VCaP (cell line): Measurements from ENCODE around the gene VGLL4.

Experiments used
- H3K27ac ChIP-seq: fragments of 450-650 bp; 2 replicates; pipeline ENCODE4 v1.5.1; 2017
- TF ChIP-seq, protein P1 (sequence below): fragments of 450-650 bp; conservative IDR thresholded peaks from 2 replicates; pipeline ENCODE4 v1.5.1; 2017; ENCODE audit warnings: mild to moderate bottlenecking, moderate library complexity

The VGLL4 gene

DNA sequence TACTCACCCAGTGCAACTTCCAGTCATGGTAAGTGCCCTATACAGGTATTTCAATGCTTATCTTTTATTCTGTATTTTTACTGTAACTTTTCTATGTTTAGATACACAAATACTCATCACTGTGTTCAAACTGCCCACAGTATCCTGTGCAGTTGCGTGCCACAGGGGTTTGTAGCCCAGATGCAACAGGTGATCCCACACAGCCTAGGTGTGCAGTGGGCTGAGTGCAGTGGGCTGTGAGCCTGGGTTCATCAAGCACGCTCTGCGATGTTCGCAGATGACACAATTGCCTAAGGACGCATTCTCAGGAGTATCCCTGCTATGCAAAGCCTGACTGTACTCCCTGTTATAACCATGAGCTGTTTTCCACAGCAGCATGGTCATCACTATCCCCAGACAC lies 36.2 kb upstream of the VGLL4 start:
- no peak overlapping the region for H3K27ac ChIP-seq
- TF ChIP-seq, protein P1, sequence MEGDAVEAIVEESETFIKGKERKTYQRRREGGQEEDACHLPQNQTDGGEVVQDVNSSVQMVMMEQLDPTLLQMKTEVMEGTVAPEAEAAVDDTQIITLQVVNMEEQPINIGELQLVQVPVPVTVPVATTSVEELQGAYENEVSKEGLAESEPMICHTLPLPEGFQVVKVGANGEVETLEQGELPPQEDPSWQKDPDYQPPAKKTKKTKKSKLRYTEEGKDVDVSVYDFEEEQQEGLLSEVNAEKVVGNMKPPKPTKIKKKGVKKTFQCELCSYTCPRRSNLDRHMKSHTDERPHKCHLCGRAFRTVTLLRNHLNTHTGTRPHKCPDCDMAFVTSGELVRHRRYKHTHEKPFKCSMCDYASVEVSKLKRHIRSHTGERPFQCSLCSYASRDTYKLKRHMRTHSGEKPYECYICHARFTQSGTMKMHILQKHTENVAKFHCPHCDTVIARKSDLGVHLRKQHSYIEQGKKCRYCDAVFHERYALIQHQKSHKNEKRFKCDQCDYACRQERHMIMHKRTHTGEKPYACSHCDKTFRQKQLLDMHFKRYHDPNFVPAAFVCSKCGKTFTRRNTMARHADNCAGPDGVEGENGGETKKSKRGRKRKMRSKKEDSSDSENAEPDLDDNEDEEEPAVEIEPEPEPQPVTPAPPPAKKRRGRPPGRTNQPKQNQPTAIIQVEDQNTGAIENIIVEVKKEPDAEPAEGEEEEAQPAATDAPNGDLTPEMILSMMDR = no peak

DNA sequence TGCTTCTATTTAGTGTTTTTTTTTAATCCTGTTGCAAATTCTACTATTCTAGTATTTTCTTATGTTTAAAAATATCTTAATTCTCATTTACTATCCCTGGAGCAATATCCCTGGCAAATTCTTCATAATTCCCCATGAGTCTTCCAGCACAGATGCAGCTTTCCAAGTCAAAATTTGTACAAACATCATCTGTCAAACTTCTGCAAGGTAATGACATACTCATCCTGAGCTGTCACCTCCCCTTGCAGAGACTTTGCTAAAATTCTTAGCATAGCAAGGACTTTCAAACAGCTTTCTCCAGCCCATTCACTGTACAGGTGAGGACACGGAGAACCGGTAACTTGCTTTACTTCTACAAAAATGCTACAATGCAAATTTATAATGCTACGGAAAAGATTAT lies 28.6 kb upstream of the VGLL4 start:
- TF ChIP-seq, protein P1 = no peak
- H3K27ac ChIP-seq = peak overlapping the region; percentile 55

DNA sequence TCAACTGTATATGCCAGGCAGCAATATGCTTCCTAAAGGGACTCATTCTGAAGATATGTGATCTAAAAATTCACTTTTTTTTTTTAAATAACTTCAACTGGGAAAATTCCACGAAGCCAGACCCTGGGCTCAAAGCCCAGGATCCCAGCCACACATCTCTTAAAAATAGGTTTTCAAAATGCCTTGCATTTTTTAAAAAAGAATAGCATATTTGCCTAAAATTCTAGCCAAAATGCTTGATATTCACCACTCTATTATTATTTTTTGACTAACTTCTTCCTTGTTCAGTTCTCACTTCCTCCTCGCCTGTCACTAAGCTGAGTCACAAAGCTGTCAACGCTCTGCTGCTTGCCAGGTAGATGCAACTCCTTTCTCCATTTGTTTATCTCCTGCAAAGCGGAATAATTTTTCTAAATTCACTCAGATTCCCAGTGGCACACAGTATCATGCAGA lies 28.0 kb upstream of the VGLL4 start:
- TF ChIP-seq, protein P1 = no peak
- peak overlapping the region; percentile 55; the same call in 1 of the 2 replicates for H3K27ac ChIP-seq

DNA sequence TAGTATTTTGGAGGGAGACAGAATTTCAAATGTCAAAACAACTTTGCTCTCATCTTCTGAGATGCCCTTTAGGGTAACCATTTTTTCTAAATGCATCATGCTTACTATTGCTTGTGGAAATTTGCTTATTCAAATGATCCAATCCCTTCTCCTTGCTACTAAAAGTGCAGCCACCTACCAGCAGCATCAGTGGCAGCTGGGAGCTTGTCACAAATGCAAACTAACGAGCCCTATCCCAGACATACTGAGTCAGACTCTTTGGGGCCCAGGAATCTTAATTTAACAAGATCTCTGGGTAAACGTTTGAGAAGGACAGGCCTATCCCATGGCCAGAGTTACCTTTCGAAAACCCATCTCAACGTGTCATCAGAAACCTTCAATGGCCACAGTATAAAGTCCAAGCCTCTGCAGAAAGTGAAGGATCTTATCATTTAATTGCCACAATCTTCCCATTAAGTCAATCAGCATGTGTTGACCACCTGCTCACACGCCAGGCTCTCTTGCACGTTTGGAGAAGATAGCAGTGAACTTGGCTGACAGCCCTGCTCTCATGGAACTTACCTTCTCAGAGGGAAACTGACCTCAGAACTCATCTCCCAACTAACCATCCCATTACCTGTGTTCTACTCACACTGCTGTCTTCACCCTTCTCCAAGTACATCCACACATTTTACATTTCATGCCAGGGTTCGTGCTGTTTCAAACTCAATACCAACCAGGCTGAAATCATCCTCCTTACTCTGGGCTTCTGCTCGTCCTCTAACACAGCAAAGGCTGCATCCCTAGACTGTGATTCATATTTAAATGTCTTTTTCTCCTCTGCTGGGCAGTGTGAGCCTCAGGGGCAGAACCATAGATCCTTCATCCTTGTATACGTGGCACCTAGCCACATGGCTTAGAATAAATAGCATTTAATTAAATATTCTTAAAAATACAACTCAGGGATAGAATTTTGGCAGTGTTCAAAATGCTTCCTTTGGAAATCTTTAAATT lies 24.8 kb upstream of the VGLL4 start:
- H3K27ac ChIP-seq = no peak overlapping the region

DNA sequence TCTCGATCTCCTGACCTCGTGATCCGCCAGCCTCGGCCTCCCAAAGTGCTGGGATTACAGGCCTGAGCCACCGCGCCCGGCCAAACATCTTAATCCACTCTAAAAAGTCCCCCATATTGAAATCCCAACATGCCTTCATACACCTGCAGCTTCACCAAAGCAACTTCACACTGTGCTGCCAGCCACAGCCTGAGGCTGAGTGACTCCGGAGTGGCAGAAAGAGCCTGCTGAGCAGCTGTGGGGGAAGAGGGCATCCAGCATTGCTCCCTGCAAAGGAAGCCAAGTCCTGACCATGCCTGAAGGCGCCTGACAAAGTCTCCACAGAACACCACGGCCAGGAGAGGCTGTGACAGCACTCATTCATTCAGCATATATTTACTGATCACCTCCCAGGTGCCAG lies 21.6 kb upstream of the VGLL4 start:
- TF ChIP-seq, protein P1 = no peak
- H3K27ac ChIP-seq = no peak overlapping the region

More for the DNA sequence above, 24.8 kb upstream of the VGLL4 start:
- TF ChIP-seq, protein P1 = no peak

DNA sequence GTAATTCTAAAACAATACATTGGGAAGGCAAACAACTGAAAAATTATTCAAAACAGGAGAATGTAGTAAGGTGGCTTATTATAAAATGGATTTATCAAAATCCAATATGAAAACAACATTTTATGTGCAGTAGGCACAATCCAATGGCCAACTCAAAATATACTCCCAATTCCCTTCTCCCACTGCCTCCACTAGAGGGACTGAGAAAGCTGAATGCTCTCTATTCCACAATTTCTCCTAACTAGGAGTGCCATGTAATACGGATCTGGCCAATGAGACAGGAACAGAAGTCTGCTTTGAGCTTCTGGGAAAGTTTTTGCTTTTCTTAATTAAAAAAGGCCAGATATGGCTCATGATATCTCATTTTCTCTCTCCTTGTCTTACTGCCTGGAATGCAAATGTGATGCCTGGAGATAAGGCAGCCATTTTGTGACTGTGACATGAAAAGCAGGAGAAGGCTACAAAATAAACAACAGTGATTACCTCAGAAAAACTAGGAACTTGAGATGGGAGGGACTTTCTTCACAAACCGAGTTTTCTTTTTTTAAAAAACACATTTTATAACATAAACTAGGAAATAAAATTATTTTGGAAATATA lies 18.8 kb upstream of the VGLL4 start:
- H3K27ac ChIP-seq = no peak overlapping the region
- TF ChIP-seq, protein P1 = peak; percentile 55

DNA sequence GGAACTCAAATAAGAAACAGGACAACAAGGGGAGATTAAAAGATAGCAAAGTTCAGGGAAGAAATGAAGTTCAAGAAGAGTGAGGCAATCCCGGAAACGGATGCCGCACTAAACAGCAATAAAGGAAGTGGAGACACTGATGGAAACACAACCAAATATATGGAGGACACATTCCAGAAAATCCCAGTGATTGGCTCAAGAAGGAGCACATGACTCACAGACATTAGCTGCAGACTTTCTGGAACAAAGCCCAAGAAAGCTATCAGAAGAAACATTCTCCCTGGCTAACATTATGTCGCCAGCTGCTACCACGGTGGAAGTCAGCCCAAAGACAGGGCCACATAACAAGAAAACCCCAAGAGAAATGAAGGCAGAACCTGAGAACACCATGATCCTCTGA lies 18.1 kb upstream of the VGLL4 start:
- no peak overlapping the region for H3K27ac ChIP-seq
- TF ChIP-seq, protein P1 = no peak
